Measurements from ENCODE around the gene HEPH.
"Not testable (repeated sequence)": the region's sequence is repeated elsewhere in the genome, so short reads cannot be mapped to it uniquely, and the experiment has no call there.

HEPH gene

GRCh38 chrX:66200050-66200664 is 36.1 kb downstream of the HEPH start:
- POLR2A ChIA-PET: no interaction called here
- CTCF ChIA-PET: interaction anchor here (0.8 to 3.0 kb wide), 3 partner anchors 11 to 531 kb away, joined by 3 to 14 read pairs (median 11); no protein-coding TSS in a partner anchor
- no peak for DNase-seq (ENCODE audit: extremely low spot score)
- TF ChIP-seq CTCF (IDR thresholded peaks at IDR 0.05; ENCODE audit: control extremely low read depth, extremely low read depth, low read depth, missing control alignments): no peak

- peak; percentile 25 for TF ChIP-seq CTCF (IDR thresholded peaks at IDR 0.05; ENCODE audit: control extremely low read depth, extremely low read depth, low read depth, missing control alignments)
- CTCF ChIA-PET: interaction anchor here (0.7 to 3.0 kb wide), 7 partner anchors 9 to 530 kb away, joined by 3 to 14 read pairs (median 3); no protein-coding TSS in a partner anchor
- POLR2A ChIA-PET: no interaction called here
- peak; percentile 13 for DNase-seq (ENCODE audit: extremely low spot score)
Observed at GRCh38 chrX:66200855-66201795, 37.1 kb downstream of the HEPH start.

- DNase-seq (ENCODE audit: extremely low spot score): no peak
- ChIA-PET CTCF (interaction anchor here (1.1 kb wide), 1 partner anchor 526 kb away, joined by 3 read pairs; no protein-coding TSS in a partner anchor), POLR2A (no interaction called here)
- no peak for TF ChIP-seq CTCF (IDR thresholded peaks at IDR 0.05; ENCODE audit: control extremely low read depth, extremely low read depth, low read depth, missing control alignments)
Observed at GRCh38 chrX:66203114-66203513, 39.1 kb downstream of the HEPH start.

- ChIA-PET CTCF (no interaction called here), POLR2A (no interaction called here)
- DNase-seq (ENCODE audit: extremely low spot score): no peak
- no peak for TF ChIP-seq CTCF (IDR thresholded peaks at IDR 0.05; ENCODE audit: control extremely low read depth, extremely low read depth, low read depth, missing control alignments)
Observed at GRCh38 chrX:66221856-66222255, 57.8 kb downstream of the HEPH start.

- POLR2A ChIA-PET: no interaction called here
- TF ChIP-seq CTCF (IDR thresholded peaks at IDR 0.05; ENCODE audit: control extremely low read depth, extremely low read depth, low read depth, missing control alignments): no peak
- CTCF ChIA-PET: no interaction called here
- DNase-seq (ENCODE audit: extremely low spot score): no peak
Observed at GRCh38 chrX:66232296-66232695, 68.2 kb downstream of the HEPH start.

- no peak for DNase-seq (ENCODE audit: extremely low spot score)
- TF ChIP-seq CTCF (IDR thresholded peaks at IDR 0.05; ENCODE audit: control extremely low read depth, extremely low read depth, low read depth, missing control alignments): no peak
- CTCF ChIA-PET: no interaction called here
- POLR2A ChIA-PET: no interaction called here
Observed at GRCh38 chrX:66233209-66233608, 69.2 kb downstream of the HEPH start.

GRCh38 chrX:66233904-66234303 is 69.9 kb downstream of the HEPH start:
- CTCF ChIA-PET, POLR2A ChIA-PET: not testable (repeated sequence)

More at GRCh38 chrX:66233904-66234303, 69.9 kb downstream of the HEPH start:
- not testable (repeated sequence) for DNase-seq (ENCODE audit: extremely low spot score)
